WTC11 (cell line): ENCODE measurements around the gene TMEM117. TPM values are rescaled to one million over a fixed set of nuclear protein-coding genes. Genes with fewer than 3 reads are reported as not detected.

Experiments used
- ATAC-seq: fragments of 200-7000 bp; cut with Tn5 transposase; 2 replicates; pipeline ENCODE4 v1.10.0; 2021; ENCODE audit warnings: mild to moderate bottlenecking, moderate library complexity
- CTCF ChIA-PET: fragments of 300-600 bp; sonication (Branson Sonifier 250); formaldehyde crosslinking; loops from one replicate; lab custom pipeline; 2021; ENCODE audit warnings: antibody characterized with exemption; lab: Charles Lee
- POLR2A ChIA-PET: fragments of 350-600 bp; sonication (Branson Sonifier 250); formaldehyde crosslinking; loops from one replicate; lab custom pipeline; 2021; ENCODE audit warnings: antibody characterized with exemption; lab: Charles Lee
- DNase-seq: peaks from one replicate; pipeline ENCODE4 v3.0.0; 2021; ENCODE audit warnings: low spot score
- H3K27ac Mint-ChIP-seq: 2 replicates; pipeline ENCODE4 v1.8.0; 2021; ENCODE audit warnings: mixed read lengths
- H3K27me3 Mint-ChIP-seq: 2 replicates; pipeline ENCODE4 v1.8.0; 2021; ENCODE audit warnings: low read depth, mild to moderate bottlenecking, moderate library complexity, mixed read lengths
- H3K36me3 Mint-ChIP-seq: 2 replicates; pipeline ENCODE4 v1.8.0; 2021; ENCODE audit warnings: mixed read lengths
- H3K4me1 Mint-ChIP-seq: 2 replicates; pipeline ENCODE4 v1.8.0; 2022; ENCODE audit warnings: mixed read lengths
- H3K4me3 Mint-ChIP-seq: 2 replicates; pipeline ENCODE4 v1.8.0; 2021; ENCODE audit warnings: mild to moderate bottlenecking, moderate library complexity, mixed read lengths
- H3K9me3 Mint-ChIP-seq: 2 replicates; pipeline ENCODE4 v1.8.0; 2021; ENCODE audit warnings: mixed read lengths
- ATF1 ChIP-seq: sonication (generic); formaldehyde crosslinking; IDR thresholded peaks from 2 replicates; pipeline ENCODE4 v1.8.1; 2023; ENCODE audit warnings: mild to moderate bottlenecking, moderate library complexity, missing genetic modification reagents
- CTCF ChIP-seq: fragments of 200-600 bp; IDR thresholded peaks from 2 replicates; pipeline ENCODE4 v1.8.0; 2022; ENCODE audit warnings: antibody characterized with exemption
- ESRRA ChIP-seq: sonication (generic); formaldehyde crosslinking; IDR thresholded peaks from 2 replicates; pipeline ENCODE4 v1.8.1; 2022; ENCODE audit warnings: mild to moderate bottlenecking, missing genetic modification reagents, borderline replicate concordance
- ETV6 ChIP-seq: sonication (generic); formaldehyde crosslinking; IDR thresholded peaks from 2 replicates; pipeline ENCODE4 v1.8.1; 2022; ENCODE audit warnings: mild to moderate bottlenecking, missing genetic modification reagents
- GTF2I ChIP-seq: fragments of 250-450 bp; sonication (Bioruptor Pico); conservative IDR thresholded peaks from 2 replicates; pipeline ENCODE4 v1.4.0; 2021; ENCODE audit warnings: mild to moderate bottlenecking
- HMGA2 ChIP-seq: fragments of 250-450 bp; sonication (Bioruptor Pico); IDR thresholded peaks from 2 replicates; pipeline ENCODE4 v1.4.0; 2021; ENCODE audit warnings: mild to moderate bottlenecking, moderate library complexity
- JAZF1 ChIP-seq: fragments of 250-450 bp; sonication (Bioruptor Pico); IDR thresholded peaks from 2 replicates; pipeline ENCODE4 v1.9.0; 2021; ENCODE audit warnings: moderate library complexity, mild to moderate bottlenecking, inconsistent platforms
- JUN ChIP-seq: sonication (generic); formaldehyde crosslinking; IDR thresholded peaks from 2 replicates; pipeline ENCODE4 v1.8.0; 2023; ENCODE audit warnings: mild to moderate bottlenecking, missing genetic modification reagents
- MYBL2 ChIP-seq: sonication (generic); formaldehyde crosslinking; IDR thresholded peaks from 2 replicates; pipeline ENCODE4 v1.8.1; 2023; ENCODE audit warnings: mild to moderate bottlenecking, moderate library complexity, missing genetic modification reagents
- NFE2L1 ChIP-seq: sonication (generic); formaldehyde crosslinking; IDR thresholded peaks from 2 replicates; pipeline ENCODE4 v1.8.1; 2023; ENCODE audit warnings: missing genetic modification reagents
- NFYB ChIP-seq: sonication (generic); formaldehyde crosslinking; conservative IDR thresholded peaks from 2 replicates; pipeline ENCODE4 v1.8.0; 2022; ENCODE audit warnings: low read depth, missing genetic modification reagents
- NR1H2 ChIP-seq: sonication (generic); formaldehyde crosslinking; IDR thresholded peaks from 2 replicates; pipeline ENCODE4 v1.9.0; 2021; ENCODE audit warnings: mild to moderate bottlenecking, moderate library complexity, missing genetic modification reagents
- NR3C1 ChIP-seq: sonication (generic); formaldehyde crosslinking; conservative IDR thresholded peaks from 2 replicates; pipeline ENCODE4 v1.8.1; 2023; ENCODE audit warnings: low read depth, mild to moderate bottlenecking, missing genetic modification reagents
- SMAD3 ChIP-seq: sonication (generic); formaldehyde crosslinking; IDR thresholded peaks from 2 replicates; pipeline ENCODE4 v1.8.0; 2022; ENCODE audit warnings: missing genetic modification reagents, mild to moderate bottlenecking, borderline replicate concordance
- TCF7 ChIP-seq: sonication (generic); formaldehyde crosslinking; IDR thresholded peaks from 2 replicates; pipeline ENCODE4 v1.8.0; 2022; ENCODE audit warnings: mild to moderate bottlenecking, low read depth, missing genetic modification reagents, moderate library complexity
- TEAD4 ChIP-seq: sonication (generic); formaldehyde crosslinking; IDR thresholded peaks from 2 replicates; pipeline ENCODE4 v1.8.0; 2022; ENCODE audit warnings: mild to moderate bottlenecking, missing genetic modification reagents
- ZBTB21 ChIP-seq: sonication (generic); formaldehyde crosslinking; IDR thresholded peaks from 2 replicates; pipeline ENCODE4 v1.8.1; 2023; ENCODE audit warnings: mild to moderate bottlenecking, missing genetic modification reagents, borderline replicate concordance
- ZNF121 ChIP-seq: sonication (generic); formaldehyde crosslinking; IDR thresholded peaks from 2 replicates; pipeline ENCODE4 v1.8.0; 2023; ENCODE audit warnings: missing genetic modification reagents
- ZNF232 ChIP-seq: sonication (generic); formaldehyde crosslinking; IDR thresholded peaks from 2 replicates; pipeline ENCODE4 v1.8.0; 2022; ENCODE audit warnings: mild to moderate bottlenecking, missing genetic modification reagents
- ZNF396 ChIP-seq: fragments of 250-450 bp; sonication (Bioruptor Pico); IDR thresholded peaks from 2 replicates; pipeline ENCODE4 v1.8.0; 2021; ENCODE audit warnings: mild to moderate bottlenecking, moderate library complexity, borderline replicate concordance
- ZNF416 ChIP-seq: fragments of 250-450 bp; sonication (Bioruptor Pico); IDR thresholded peaks from 2 replicates; pipeline ENCODE4 v1.9.0; 2021; ENCODE audit warnings: mild to moderate bottlenecking, inconsistent platforms
- total RNA-seq: library from RNA; stranded (reverse); gene quantifications from 3 replicates; pipeline ENCODE4 v1.2.3, GENCODE V29; 2021
- TF ChIP-seq, protein P1 (sequence below): sonication (generic); formaldehyde crosslinking; IDR thresholded peaks from 2 replicates; pipeline ENCODE4 v1.8.1; 2023; ENCODE audit warnings: mild to moderate bottlenecking, missing genetic modification reagents, moderate library complexity
- TF ChIP-seq, protein P2 (sequence below): sonication (generic); formaldehyde crosslinking; IDR thresholded peaks from 2 replicates; pipeline ENCODE4 v1.8.0; 2022; ENCODE audit warnings: missing genetic modification reagents
- TF ChIP-seq, protein P3 (sequence below): sonication (generic); formaldehyde crosslinking; IDR thresholded peaks from 2 replicates; pipeline ENCODE4 v1.8.1; 2022; ENCODE audit warnings: low read depth, missing genetic modification reagents, borderline replicate concordance
- TF ChIP-seq, protein P4 (sequence below): sonication (generic); formaldehyde crosslinking; IDR thresholded peaks from 2 replicates; pipeline ENCODE4 v1.8.1; 2023; ENCODE audit warnings: mild to moderate bottlenecking, missing genetic modification reagents
- TF ChIP-seq, protein P5 (sequence below): sonication (generic); formaldehyde crosslinking; IDR thresholded peaks from 2 replicates; pipeline ENCODE4 v1.8.0; 2023; ENCODE audit warnings: missing genetic modification reagents

Gene TMEM117
- total RNA-seq, 1 experiment from 2014 or later = 1.5 TPM

GRCh38 chr12:44025499-44025898 lies 189.6 kb downstream of the TMEM117 start (continued):
- TF ChIP-seq, protein P1, sequence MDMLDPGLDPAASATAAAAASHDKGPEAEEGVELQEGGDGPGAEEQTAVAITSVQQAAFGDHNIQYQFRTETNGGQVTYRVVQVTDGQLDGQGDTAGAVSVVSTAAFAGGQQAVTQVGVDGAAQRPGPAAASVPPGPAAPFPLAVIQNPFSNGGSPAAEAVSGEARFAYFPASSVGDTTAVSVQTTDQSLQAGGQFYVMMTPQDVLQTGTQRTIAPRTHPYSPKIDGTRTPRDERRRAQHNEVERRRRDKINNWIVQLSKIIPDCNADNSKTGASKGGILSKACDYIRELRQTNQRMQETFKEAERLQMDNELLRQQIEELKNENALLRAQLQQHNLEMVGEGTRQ = no peak
- TF ChIP-seq ETV6 (CRISPR knock-in tag) (no peak), ZBTB21 (CRISPR knock-in tag) (no peak), ZNF396 (CRISPR knock-in tag) (no peak), NFYB (CRISPR knock-in tag) (no peak), ZNF416 (CRISPR knock-in tag) (no peak)
- TF ChIP-seq, protein P2, sequence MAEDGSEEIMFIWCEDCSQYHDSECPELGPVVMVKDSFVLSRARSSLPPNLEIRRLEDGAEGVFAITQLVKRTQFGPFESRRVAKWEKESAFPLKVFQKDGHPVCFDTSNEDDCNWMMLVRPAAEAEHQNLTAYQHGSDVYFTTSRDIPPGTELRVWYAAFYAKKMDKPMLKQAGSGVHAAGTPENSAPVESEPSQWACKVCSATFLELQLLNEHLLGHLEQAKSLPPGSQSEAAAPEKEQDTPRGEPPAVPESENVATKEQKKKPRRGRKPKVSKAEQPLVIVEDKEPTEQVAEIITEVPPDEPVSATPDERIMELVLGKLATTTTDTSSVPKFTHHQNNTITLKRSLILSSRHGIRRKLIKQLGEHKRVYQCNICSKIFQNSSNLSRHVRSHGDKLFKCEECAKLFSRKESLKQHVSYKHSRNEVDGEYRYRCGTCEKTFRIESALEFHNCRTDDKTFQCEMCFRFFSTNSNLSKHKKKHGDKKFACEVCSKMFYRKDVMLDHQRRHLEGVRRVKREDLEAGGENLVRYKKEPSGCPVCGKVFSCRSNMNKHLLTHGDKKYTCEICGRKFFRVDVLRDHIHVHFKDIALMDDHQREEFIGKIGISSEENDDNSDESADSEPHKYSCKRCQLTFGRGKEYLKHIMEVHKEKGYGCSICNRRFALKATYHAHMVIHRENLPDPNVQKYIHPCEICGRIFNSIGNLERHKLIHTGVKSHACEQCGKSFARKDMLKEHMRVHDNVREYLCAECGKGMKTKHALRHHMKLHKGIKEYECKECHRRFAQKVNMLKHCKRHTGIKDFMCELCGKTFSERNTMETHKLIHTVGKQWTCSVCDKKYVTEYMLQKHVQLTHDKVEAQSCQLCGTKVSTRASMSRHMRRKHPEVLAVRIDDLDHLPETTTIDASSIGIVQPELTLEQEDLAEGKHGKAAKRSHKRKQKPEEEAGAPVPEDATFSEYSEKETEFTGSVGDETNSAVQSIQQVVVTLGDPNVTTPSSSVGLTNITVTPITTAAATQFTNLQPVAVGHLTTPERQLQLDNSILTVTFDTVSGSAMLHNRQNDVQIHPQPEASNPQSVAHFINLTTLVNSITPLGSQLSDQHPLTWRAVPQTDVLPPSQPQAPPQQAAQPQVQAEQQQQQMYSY (CRISPR knock-in tag) = no peak

DNA sequence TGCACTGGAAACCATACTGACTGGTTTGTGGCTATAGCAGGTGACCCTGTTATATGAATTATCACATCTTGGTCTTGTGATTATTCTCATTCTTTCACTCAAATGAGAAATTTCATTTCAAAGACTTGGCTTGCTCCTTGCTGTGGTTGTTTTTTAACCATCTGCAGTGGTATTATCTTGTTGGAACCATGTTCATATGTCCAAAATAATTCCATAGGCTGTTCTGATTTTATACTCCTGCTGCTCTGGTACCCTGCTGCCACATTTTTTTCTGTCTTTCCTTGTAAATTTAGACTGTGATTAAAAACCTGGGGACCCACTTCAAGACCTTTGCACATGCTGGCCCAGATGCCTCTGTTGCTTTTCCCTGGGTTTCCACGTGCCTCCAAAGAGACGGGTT lies 190.2 kb downstream of the TMEM117 start:
- H3K27me3 Mint-ChIP-seq = no peaks in the 10 kb centered on the region
- H3K27ac Mint-ChIP-seq = no peak overlapping the region
- ATAC-seq (no peak), DNase-seq (no peak)
- no peaks in the 10 kb centered on the region for H3K4me1 Mint-ChIP-seq
- H3K36me3 Mint-ChIP-seq = peaks cover 19% of the 10 kb centered on the region
- ChIA-PET POLR2A (no interaction called here), CTCF (no interaction called here)
- TF ChIP-seq, protein P3, sequence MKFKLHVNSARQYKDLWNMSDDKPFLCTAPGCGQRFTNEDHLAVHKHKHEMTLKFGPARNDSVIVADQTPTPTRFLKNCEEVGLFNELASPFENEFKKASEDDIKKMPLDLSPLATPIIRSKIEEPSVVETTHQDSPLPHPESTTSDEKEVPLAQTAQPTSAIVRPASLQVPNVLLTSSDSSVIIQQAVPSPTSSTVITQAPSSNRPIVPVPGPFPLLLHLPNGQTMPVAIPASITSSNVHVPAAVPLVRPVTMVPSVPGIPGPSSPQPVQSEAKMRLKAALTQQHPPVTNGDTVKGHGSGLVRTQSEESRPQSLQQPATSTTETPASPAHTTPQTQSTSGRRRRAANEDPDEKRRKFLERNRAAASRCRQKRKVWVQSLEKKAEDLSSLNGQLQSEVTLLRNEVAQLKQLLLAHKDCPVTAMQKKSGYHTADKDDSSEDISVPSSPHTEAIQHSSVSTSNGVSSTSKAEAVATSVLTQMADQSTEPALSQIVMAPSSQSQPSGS (CRISPR knock-in tag) = no peak
- TF ChIP-seq NFE2L1 (CRISPR knock-in tag) = no peak
- TF ChIP-seq NR3C1 = no peak
- no peak for TF ChIP-seq SMAD3 (CRISPR knock-in tag)
- no peak for TF ChIP-seq NR1H2
- TF ChIP-seq ATF1 (CRISPR knock-in tag) = no peak
- no peak for TF ChIP-seq MYBL2
- TF ChIP-seq TCF7 (CRISPR knock-in tag) = no peak
- TF ChIP-seq, protein P4, sequence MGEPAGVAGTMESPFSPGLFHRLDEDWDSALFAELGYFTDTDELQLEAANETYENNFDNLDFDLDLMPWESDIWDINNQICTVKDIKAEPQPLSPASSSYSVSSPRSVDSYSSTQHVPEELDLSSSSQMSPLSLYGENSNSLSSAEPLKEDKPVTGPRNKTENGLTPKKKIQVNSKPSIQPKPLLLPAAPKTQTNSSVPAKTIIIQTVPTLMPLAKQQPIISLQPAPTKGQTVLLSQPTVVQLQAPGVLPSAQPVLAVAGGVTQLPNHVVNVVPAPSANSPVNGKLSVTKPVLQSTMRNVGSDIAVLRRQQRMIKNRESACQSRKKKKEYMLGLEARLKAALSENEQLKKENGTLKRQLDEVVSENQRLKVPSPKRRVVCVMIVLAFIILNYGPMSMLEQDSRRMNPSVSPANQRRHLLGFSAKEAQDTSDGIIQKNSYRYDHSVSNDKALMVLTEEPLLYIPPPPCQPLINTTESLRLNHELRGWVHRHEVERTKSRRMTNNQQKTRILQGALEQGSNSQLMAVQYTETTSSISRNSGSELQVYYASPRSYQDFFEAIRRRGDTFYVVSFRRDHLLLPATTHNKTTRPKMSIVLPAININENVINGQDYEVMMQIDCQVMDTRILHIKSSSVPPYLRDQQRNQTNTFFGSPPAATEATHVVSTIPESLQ (CRISPR knock-in tag) = no peak
- no peak for TF ChIP-seq ESRRA
- no peak for TF ChIP-seq TEAD4
- no peak for TF ChIP-seq JAZF1 (CRISPR knock-in tag)
- TF ChIP-seq GTF2I = no peak
- TF ChIP-seq CTCF = no peak
- TF ChIP-seq JUN (CRISPR knock-in tag) = no peak
- TF ChIP-seq ZNF121 (CRISPR knock-in tag) = no peak
- TF ChIP-seq, protein P5, sequence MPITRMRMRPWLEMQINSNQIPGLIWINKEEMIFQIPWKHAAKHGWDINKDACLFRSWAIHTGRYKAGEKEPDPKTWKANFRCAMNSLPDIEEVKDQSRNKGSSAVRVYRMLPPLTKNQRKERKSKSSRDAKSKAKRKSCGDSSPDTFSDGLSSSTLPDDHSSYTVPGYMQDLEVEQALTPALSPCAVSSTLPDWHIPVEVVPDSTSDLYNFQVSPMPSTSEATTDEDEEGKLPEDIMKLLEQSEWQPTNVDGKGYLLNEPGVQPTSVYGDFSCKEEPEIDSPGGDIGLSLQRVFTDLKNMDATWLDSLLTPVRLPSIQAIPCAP (CRISPR knock-in tag) = no peak
- TF ChIP-seq ZNF232 (CRISPR knock-in tag) = no peak
- no peak for TF ChIP-seq HMGA2
- peaks cover 36% of the 10 kb centered on the region for H3K9me3 Mint-ChIP-seq
- no peak overlapping the region for H3K4me3 Mint-ChIP-seq
